Fibroblast of lung (primary cell): ENCODE results near the gene PCTP. TPM values are rescaled to one million over a fixed set of nuclear protein-coding genes. Genes with fewer than 3 reads are reported as not detected.

Experiments
- DNase-seq, 2 donors: peaks; one replicate each; pipeline versions ENCODE4 v3.0.0 to v3.0.0-alpha.2; 2010; ENCODE audit warnings: low read depth in 2 of 2
- H2AFZ ChIP-seq: 2 replicates; pipeline ENCODE4 v1.5.1; 2012; ENCODE audit warnings: low read length, control low read depth, inconsistent platforms
- H3K27ac ChIP-seq: 2 replicates; pipeline ENCODE4 v1.5.1; 2011; ENCODE audit warnings: low read length, control low read depth; ENCODE audit not compliant: insufficient read depth
- H3K27me3 ChIP-seq: 2 replicates; pipeline ENCODE4 v1.5.1; 2011; ENCODE audit warnings: mild to moderate bottlenecking, low read length; ENCODE audit not compliant: control insufficient read depth, insufficient read depth
- H3K36me3 ChIP-seq: 2 replicates; pipeline ENCODE4 v1.5.1; 2011; ENCODE audit warnings: low read length; ENCODE audit not compliant: control insufficient read depth, insufficient read depth
- H3K4me1 ChIP-seq: 2 replicates; pipeline ENCODE4 v1.5.1; 2011; ENCODE audit warnings: low read length; ENCODE audit not compliant: control insufficient read depth, insufficient read depth; ENCODE audit errors: extremely low read depth
- H3K4me2 ChIP-seq: 2 replicates; pipeline ENCODE4 v1.5.1; 2011; ENCODE audit warnings: low read length, control low read depth; ENCODE audit not compliant: insufficient read depth; ENCODE audit errors: extremely low read depth
- H3K4me3 ChIP-seq, 4 experiments: fragments of 200-600 bp in 1 of 4; sonication (generic) in 1 of 4; replicated peaks in 1 of 4; 2 replicates each; pipeline ENCODE4 v1.5.1; 2011 to 2016; ENCODE audit warnings: low read length in 4 of 4, low read depth in 3 of 4, mild to moderate bottlenecking in 3 of 4, control low read depth in 2 of 4, inconsistent platforms in 1 of 4, mixed read lengths in 1 of 4; ENCODE audit not compliant: insufficient read depth in 1 of 4; ENCODE audit errors: control extremely low read depth in 1 of 4
- H3K79me2 ChIP-seq: 2 replicates; pipeline ENCODE4 v1.5.1; 2012; ENCODE audit warnings: mild to moderate bottlenecking, low read length, inconsistent platforms; ENCODE audit not compliant: control insufficient read depth, insufficient read depth
- H3K9ac ChIP-seq: 2 replicates; pipeline ENCODE4 v1.5.1; 2011; ENCODE audit warnings: mild to moderate bottlenecking, low read length, control low read depth; ENCODE audit not compliant: insufficient read depth
- H3K9me3 ChIP-seq: 2 replicates; pipeline ENCODE4 v1.5.1; 2012; ENCODE audit warnings: low read depth, low read length; ENCODE audit not compliant: control insufficient read depth, insufficient read depth
- H4K20me1 ChIP-seq: 2 replicates; pipeline ENCODE4 v1.5.1; 2011; ENCODE audit warnings: low read length; ENCODE audit not compliant: control insufficient read depth, insufficient read depth; ENCODE audit errors: extremely low read depth
- CTCF ChIP-seq, 2 donors: IDR thresholded peaks in 1 of 2; conservative IDR thresholded peaks in 1 of 2; 1 replicate in 1 of 2; 2 replicates in 1 of 2; pipeline ENCODE4 v1.5.1; 2011 to 2012; ENCODE audit warnings: low read length in 2 of 2, control low read depth in 1 of 2, inconsistent platforms in 1 of 2, low read depth in 1 of 2, mild to moderate bottlenecking in 1 of 2
- EZH2 ChIP-seq: IDR thresholded peaks from 2 replicates; pipeline ENCODE4 v1.5.1; 2012; ENCODE audit warnings: low read length, control low read depth, mild to moderate bottlenecking; ENCODE audit errors: missing control alignments
- polyA plus RNA-seq, 2 donors: library from polyadenylated mRNA; depleted of rRNA in 1 of 2; stranded (reverse) in 1 of 2; unstranded in 1 of 2; fragments of >200 nt; gene quantifications; 2 replicates each; pipeline ENCODE4 v1.2.1, GENCODE V29; 2011 to 2012; ENCODE audit warnings: missing spikeins in 1 of 2
- total RNA-seq: library from RNA; depleted of rRNA; stranded (reverse); fragments of >200 nt; gene quantifications from 2 replicates; pipeline ENCODE4 v1.2.1, GENCODE V29; 2014

Gene PCTP
- total and polyA plus RNA-seq, 2 donors (not counting 1 experiment from before 2014, with no cell fraction given), result 20.4 to 20.6 TPM

- Histone ChIP-seq H3K9me3 (no peaks in the 10 kb centered on the region), H2AFZ (no peak overlapping the region), H4K20me1 (no peaks in the 10 kb centered on the region), H3K36me3 (no peaks in the 10 kb centered on the region), H3K79me2 (no peaks in the 10 kb centered on the region), H3K4me2 (no peak overlapping the region), H3K27me3 (peaks cover 4% of the 10 kb centered on the region), H3K4me1 (peaks cover 8% of the 10 kb centered on the region), H3K4me3 (no peak overlapping the region), H3K27ac (no peak overlapping the region), H3K9ac (no peak overlapping the region)
- no peak for DNase-seq
- TF ChIP-seq CTCF (conservative IDR thresholded peaks at IDR 0.05 in 1 of 2, IDR thresholded peaks at IDR 0.05 in 1 of 2; ENCODE audit: low read depth in 1 of 2, low read length in 2 of 2) (no peak), EZH2 (no peak)
These were observed 45.0 kb upstream of the PCTP start for GRCh38 chr17:55705847-55706246.

- H3K4me2 ChIP-seq, result no peak overlapping the region
- no peaks in the 10 kb centered on the region for H3K9me3 ChIP-seq
- TF ChIP-seq CTCF (conservative IDR thresholded peaks at IDR 0.05 in 1 of 2, IDR thresholded peaks at IDR 0.05 in 1 of 2; ENCODE audit: low read depth in 1 of 2, low read length in 2 of 2), result no peak
- TF ChIP-seq EZH2, result no peak
- H3K4me1 ChIP-seq, result peaks cover 8% of the 10 kb centered on the region
- H2AFZ ChIP-seq, result no peak overlapping the region
- no peak overlapping the region for H3K27ac ChIP-seq
- H3K79me2 ChIP-seq, result no peaks in the 10 kb centered on the region
- no peak overlapping the region for H3K9ac ChIP-seq
- peaks cover 4% of the 10 kb centered on the region for H3K27me3 ChIP-seq
- no peak for DNase-seq
- H3K4me3 ChIP-seq, result no peak overlapping the region
- H3K36me3 ChIP-seq, result no peaks in the 10 kb centered on the region
- no peaks in the 10 kb centered on the region for H4K20me1 ChIP-seq
These were observed 43.8 kb upstream of the PCTP start for GRCh38 chr17:55706808-55707773.

- H3K79me2 ChIP-seq, result no peaks in the 10 kb centered on the region
- no peaks in the 10 kb centered on the region for H3K36me3 ChIP-seq
- H2AFZ ChIP-seq, result peak overlapping the region; percentile 84
- peak overlapping the region; percentile 97 for H3K4me2 ChIP-seq
- H3K9me3 ChIP-seq, result no peaks in the 10 kb centered on the region
- no peaks in the 10 kb centered on the region for H4K20me1 ChIP-seq
- no peak overlapping the region for H3K9ac ChIP-seq
- peak overlapping the region; percentile 33 to 45 (median 39) for H3K4me3 ChIP-seq
- H3K27ac ChIP-seq, result no peak overlapping the region
- peaks cover 8% of the 10 kb centered on the region for H3K4me1 ChIP-seq
- H3K27me3 ChIP-seq, result peaks cover 4% of the 10 kb centered on the region
- no peak for DNase-seq
- TF ChIP-seq CTCF (conservative IDR thresholded peaks at IDR 0.05 in 1 of 2, IDR thresholded peaks at IDR 0.05 in 1 of 2; ENCODE audit: low read depth in 1 of 2, low read length in 2 of 2), result no peak
- TF ChIP-seq EZH2, result no peak
These were observed 42.5 kb upstream of the PCTP start for GRCh38 chr17:55708175-55708974.
